ENCODE data around the gene CMTM2. TPM values are rescaled to one million over a fixed set of nuclear protein-coding genes. Genes with fewer than 3 reads are reported as not detected.

The CMTM2 gene
- total RNA-seq, 1 donor, result not detected

DNA sequence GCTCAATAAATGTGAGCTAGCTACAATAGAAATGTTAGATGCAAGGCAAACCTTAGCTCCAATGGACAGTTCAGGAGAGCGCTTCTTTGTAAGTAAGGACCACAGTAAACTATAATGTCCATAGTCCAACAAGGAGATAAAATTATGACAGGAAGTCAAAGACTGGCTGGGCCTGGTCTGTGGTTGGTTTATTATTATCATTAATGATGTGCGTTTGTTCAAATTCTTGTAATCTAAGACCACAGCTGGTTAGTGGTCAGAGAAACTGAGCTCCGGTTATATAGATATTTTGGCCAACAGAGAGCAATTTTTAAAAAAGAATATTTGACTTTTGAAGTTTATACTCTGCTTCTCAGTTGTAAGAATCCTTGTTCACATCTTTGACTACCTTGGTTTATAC, 4.7 kb upstream of the CMTM2 start:
- H3K27me3 ChIP-seq (ENCODE audit: insufficient read depth, low read length), result peaks cover 7% of the 10 kb centered on the region
- DNase-seq (ENCODE audit: insufficient read length, low spot score, missing footprints), result no peak
- H3K79me2 ChIP-seq (ENCODE audit: insufficient read depth, low read length), result no peaks in the 10 kb centered on the region
- H3K36me3 ChIP-seq (ENCODE audit: insufficient read depth, low read length), result no peaks in the 10 kb centered on the region
- H2AFZ ChIP-seq (ENCODE audit: low read length), result no peak overlapping the region
- no peaks in the 10 kb centered on the region for H4K20me1 ChIP-seq (ENCODE audit: insufficient read depth, low read length)
- H3K4me3 ChIP-seq (ENCODE audit: insufficient read depth, low read length), result no peak overlapping the region
- TF ChIP-seq, protein P1, sequence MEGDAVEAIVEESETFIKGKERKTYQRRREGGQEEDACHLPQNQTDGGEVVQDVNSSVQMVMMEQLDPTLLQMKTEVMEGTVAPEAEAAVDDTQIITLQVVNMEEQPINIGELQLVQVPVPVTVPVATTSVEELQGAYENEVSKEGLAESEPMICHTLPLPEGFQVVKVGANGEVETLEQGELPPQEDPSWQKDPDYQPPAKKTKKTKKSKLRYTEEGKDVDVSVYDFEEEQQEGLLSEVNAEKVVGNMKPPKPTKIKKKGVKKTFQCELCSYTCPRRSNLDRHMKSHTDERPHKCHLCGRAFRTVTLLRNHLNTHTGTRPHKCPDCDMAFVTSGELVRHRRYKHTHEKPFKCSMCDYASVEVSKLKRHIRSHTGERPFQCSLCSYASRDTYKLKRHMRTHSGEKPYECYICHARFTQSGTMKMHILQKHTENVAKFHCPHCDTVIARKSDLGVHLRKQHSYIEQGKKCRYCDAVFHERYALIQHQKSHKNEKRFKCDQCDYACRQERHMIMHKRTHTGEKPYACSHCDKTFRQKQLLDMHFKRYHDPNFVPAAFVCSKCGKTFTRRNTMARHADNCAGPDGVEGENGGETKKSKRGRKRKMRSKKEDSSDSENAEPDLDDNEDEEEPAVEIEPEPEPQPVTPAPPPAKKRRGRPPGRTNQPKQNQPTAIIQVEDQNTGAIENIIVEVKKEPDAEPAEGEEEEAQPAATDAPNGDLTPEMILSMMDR (IDR thresholded peaks at IDR 0.05; ENCODE audit: extremely low read depth, low read depth, low read length), result no peak
- H3K4me1 ChIP-seq (ENCODE audit: insufficient read depth, low read length), result peaks cover 23% of the 10 kb centered on the region
- H3K4me2 ChIP-seq (ENCODE audit: insufficient read depth, low read length), result no peak overlapping the region
- H3K27ac ChIP-seq (ENCODE audit: low read depth, low read length), result no peak overlapping the region
- no peaks in the 10 kb centered on the region for H3K9me3 ChIP-seq (ENCODE audit: low read depth, low read length)

DNA sequence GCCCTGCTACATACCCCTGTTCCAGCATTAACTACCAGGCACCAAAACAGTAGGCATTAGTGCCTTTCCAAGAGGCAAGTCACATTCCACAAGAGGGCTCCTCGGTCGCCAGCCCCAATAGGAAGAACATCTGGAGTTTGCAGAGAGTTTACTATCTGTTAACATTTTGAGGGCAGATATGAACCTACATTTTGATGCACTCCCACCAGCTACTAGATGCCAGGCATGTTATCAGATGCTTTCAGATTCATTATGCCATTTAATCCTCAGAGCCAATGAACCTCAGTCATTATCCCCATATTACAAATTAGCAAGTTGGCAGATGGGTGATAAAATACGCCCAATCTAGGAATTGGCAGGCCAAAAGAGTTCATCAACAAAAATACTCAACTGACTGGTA, 4.2 kb upstream of the CMTM2 start:
- no peaks in the 10 kb centered on the region for H3K79me2 ChIP-seq (ENCODE audit: insufficient read depth, low read length)
- no peak overlapping the region for H3K4me2 ChIP-seq (ENCODE audit: insufficient read depth, low read length)
- TF ChIP-seq, protein P1 (IDR thresholded peaks at IDR 0.05; ENCODE audit: extremely low read depth, low read depth, low read length), result no peak
- no peak overlapping the region for H3K27ac ChIP-seq (ENCODE audit: low read depth, low read length)
- peaks cover 19% of the 10 kb centered on the region for H3K4me1 ChIP-seq (ENCODE audit: insufficient read depth, low read length)
- H3K9me3 ChIP-seq (ENCODE audit: low read depth, low read length), result no peaks in the 10 kb centered on the region
- H3K4me3 ChIP-seq (ENCODE audit: insufficient read depth, low read length), result no peak overlapping the region
- no peak overlapping the region for H2AFZ ChIP-seq (ENCODE audit: low read length)
- no peak for DNase-seq (ENCODE audit: insufficient read length, low spot score, missing footprints)
- peaks cover 7% of the 10 kb centered on the region for H3K27me3 ChIP-seq (ENCODE audit: insufficient read depth, low read length)
- H3K36me3 ChIP-seq (ENCODE audit: insufficient read depth, low read length), result no peaks in the 10 kb centered on the region
- H4K20me1 ChIP-seq (ENCODE audit: insufficient read depth, low read length), result no peaks in the 10 kb centered on the region

DNA sequence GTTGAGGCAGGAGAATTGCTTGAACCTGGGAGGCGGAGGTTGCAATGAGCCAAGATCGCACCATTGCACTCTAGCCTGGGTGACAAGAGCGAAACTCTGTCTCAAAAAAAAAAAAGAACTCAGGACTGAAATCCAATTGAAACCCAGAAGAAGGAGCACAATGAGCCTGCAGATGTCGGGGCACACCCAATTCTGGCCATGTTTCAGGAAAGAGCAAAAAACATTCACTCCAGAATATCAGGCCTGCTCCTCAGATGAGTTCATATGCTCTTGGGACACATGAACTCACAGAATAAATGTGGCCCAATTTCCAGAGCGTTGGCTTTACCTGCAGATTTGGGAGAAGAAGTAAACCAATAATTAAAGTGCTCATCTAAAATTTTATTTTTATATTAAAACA, 3.0 kb upstream of the CMTM2 start:
- H3K27me3 ChIP-seq (ENCODE audit: insufficient read depth, low read length), result peaks cover 7% of the 10 kb centered on the region
- TF ChIP-seq, protein P1 (IDR thresholded peaks at IDR 0.05; ENCODE audit: extremely low read depth, low read depth, low read length), result no peak
- H3K27ac ChIP-seq (ENCODE audit: low read depth, low read length), result no peak overlapping the region
- no peak overlapping the region for H3K4me3 ChIP-seq (ENCODE audit: insufficient read depth, low read length)
- H3K36me3 ChIP-seq (ENCODE audit: insufficient read depth, low read length), result no peaks in the 10 kb centered on the region
- H2AFZ ChIP-seq (ENCODE audit: low read length), result no peak overlapping the region
- no peak overlapping the region for H3K4me2 ChIP-seq (ENCODE audit: insufficient read depth, low read length)
- H4K20me1 ChIP-seq (ENCODE audit: insufficient read depth, low read length), result no peaks in the 10 kb centered on the region
- DNase-seq (ENCODE audit: insufficient read length, low spot score, missing footprints), result no peak
- H3K4me1 ChIP-seq (ENCODE audit: insufficient read depth, low read length), result peaks cover 26% of the 10 kb centered on the region
- H3K9me3 ChIP-seq (ENCODE audit: low read depth, low read length), result no peaks in the 10 kb centered on the region
- H3K79me2 ChIP-seq (ENCODE audit: insufficient read depth, low read length), result no peaks in the 10 kb centered on the region

DNA sequence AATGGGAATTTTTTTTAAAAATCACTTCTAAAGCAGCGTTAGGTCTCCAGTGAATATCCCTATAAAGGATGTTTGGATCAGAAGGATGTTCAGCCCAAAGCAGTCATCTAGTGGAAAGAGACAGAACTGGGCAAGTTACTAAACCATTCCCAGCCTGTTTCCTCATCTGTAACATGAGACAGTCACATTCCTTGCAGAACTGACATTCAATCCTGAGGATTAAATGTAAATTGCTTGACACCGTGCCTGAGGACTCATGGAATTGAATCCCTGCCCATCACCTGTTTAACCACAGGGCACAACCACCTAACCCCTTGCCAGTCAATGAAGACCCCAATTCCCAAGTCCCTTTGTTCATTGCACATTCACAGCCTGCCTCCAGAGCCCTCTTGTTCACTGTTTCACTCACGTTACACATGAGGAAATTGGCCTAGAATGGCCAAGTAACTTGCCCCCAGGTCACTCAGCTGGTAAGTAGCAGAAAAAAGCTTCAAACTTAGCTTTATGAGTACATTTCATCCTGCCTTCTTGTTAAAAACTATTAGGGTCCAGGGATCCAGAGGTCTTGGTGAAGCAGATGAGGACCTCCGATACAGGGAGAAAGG, 1.4 kb downstream of the CMTM2 start:
- peaks cover 22% of the 10 kb centered on the region for H3K4me1 ChIP-seq (ENCODE audit: insufficient read depth, low read length)
- DNase-seq (ENCODE audit: insufficient read length, low spot score, missing footprints), result peak; percentile 98
- peak overlapping the region; percentile 30 for H2AFZ ChIP-seq (ENCODE audit: low read length)
- H3K27me3 ChIP-seq (ENCODE audit: insufficient read depth, low read length), result peaks cover 7% of the 10 kb centered on the region
- H3K36me3 ChIP-seq (ENCODE audit: insufficient read depth, low read length), result no peaks in the 10 kb centered on the region
- no peak overlapping the region for H3K4me3 ChIP-seq (ENCODE audit: insufficient read depth, low read length)
- TF ChIP-seq, protein P1 (IDR thresholded peaks at IDR 0.05; ENCODE audit: extremely low read depth, low read depth, low read length), result peak; percentile 53
- H3K27ac ChIP-seq (ENCODE audit: low read depth, low read length), result peak overlapping the region; percentile 75
- no peaks in the 10 kb centered on the region for H3K79me2 ChIP-seq (ENCODE audit: insufficient read depth, low read length)
- no peaks in the 10 kb centered on the region for H3K9me3 ChIP-seq (ENCODE audit: low read depth, low read length)
- no peaks in the 10 kb centered on the region for H4K20me1 ChIP-seq (ENCODE audit: insufficient read depth, low read length)
- peak overlapping the region; percentile 40 for H3K4me2 ChIP-seq (ENCODE audit: insufficient read depth, low read length)

All from osteoblast (primary cell).